Measurements from ENCODE around the gene MED25. TPM values are rescaled to one million over a fixed set of nuclear protein-coding genes. Genes with fewer than 3 reads are reported as not detected.

Gene MED25
- total RNA-seq, 4 donors from 2014 or later = 15.2 to 30.5 (median 16.4) TPM

DNA sequence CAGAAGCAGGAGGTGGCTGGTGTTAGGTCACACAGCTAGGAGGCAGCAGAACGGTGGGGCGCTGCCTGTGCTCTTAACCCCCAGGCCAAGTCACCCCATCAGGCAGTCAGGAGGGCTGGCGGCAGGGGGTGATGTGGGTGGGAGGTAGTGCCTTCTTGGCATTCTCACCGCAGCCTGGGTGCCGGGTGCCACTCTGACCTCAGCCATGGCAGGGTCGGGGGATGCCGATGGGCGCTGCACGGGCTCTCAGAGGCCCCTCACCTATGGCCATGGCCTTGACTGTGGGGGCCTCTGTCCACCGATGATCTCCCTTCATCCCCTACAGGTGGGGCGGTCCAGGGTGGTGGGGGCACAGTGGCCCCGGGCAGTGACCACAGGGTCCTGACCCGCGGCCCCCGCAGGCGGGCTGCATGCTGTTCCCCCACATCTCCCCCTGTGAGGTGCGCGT, 38.5 kb downstream of the MED25 start:
- no peak for TF ChIP-seq CTCF (IDR thresholded peaks at IDR 0.05; ENCODE audit: low read depth)

DNA sequence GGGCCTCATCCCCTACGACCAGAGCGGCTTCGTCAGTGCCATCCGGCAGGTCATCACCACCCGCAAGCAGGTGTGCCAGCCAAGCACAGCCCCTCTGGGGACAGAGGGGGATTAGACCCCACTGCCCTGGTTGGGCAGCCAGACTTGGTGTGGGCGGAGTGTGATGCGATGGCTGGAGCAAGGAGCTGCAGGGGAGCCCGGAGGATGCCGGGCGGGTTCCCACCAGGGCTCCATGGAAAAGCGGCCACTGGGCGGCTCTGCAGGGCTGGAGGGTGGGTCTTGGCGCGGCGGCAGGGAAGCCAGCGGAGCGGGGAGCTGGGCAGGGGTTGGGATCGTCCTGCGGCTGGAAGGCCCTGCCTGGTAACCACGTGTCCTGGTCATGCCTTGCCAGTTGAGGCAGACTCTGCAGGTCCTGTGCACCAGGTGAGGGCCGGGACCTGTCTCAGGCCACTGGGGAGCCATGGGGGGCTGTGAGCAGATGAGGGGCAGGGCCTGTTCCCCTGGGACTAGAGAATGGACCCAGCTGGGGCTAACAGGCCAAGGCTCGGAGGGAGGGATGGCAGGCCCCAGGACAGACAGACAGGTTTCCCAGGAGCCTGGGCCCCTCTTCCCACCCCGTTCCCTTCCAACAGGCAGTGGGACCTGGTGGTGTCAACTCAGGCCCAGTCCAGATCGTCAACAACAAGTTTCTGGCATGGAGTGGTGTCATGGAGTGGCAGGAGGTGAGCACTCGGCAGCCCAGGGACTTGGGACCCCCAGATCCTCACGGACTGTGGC, 39.2 kb downstream of the MED25 start:
- TF ChIP-seq CTCF (IDR thresholded peaks at IDR 0.05; ENCODE audit: low read depth) = no peak

- no peak for TF ChIP-seq CTCF (IDR thresholded peaks at IDR 0.05; ENCODE audit: low read depth)
Observed at GRCh38 chr19:49857838-49858087, 39.7 kb downstream of the MED25 start.

- TF ChIP-seq CTCF (IDR thresholded peaks at IDR 0.05; ENCODE audit: low read depth) = no peak
Observed at GRCh38 chr19:49858088-49858985, 40.2 kb downstream of the MED25 start.

DNA sequence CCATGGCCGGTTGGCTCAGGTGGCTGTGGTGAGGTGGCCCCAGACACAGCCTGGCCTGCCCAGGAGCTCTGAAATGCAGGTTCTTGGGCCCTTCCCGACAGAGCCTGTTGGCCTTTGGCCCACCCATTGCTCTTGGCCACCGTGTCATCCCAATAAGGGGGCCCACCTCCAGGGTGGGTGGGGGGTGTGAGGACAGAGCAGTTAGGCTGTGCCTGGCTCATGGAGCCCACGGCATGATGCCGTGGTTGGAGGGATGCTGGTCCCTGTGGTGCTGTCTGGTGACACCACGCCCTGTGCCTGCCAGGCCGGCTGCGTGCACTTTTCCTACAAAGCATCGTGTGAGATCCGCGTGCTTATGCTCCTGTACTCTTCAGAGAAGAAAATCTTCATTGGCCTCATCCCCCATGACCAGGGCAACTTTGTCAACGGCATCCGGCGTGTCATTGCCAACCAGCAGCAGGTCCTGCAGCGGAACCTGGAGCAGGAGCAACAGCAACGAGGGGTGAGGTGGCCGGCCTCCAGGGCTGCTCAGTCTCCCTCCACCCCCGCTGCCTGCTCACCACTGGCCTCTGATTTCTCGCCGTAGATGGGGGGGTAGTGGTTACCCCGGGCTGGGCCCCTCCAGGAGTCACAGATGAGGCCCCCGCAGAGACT, 41.7 kb downstream of the MED25 start:
- TF ChIP-seq CTCF (IDR thresholded peaks at IDR 0.05; ENCODE audit: low read depth) = no peak

DNA sequence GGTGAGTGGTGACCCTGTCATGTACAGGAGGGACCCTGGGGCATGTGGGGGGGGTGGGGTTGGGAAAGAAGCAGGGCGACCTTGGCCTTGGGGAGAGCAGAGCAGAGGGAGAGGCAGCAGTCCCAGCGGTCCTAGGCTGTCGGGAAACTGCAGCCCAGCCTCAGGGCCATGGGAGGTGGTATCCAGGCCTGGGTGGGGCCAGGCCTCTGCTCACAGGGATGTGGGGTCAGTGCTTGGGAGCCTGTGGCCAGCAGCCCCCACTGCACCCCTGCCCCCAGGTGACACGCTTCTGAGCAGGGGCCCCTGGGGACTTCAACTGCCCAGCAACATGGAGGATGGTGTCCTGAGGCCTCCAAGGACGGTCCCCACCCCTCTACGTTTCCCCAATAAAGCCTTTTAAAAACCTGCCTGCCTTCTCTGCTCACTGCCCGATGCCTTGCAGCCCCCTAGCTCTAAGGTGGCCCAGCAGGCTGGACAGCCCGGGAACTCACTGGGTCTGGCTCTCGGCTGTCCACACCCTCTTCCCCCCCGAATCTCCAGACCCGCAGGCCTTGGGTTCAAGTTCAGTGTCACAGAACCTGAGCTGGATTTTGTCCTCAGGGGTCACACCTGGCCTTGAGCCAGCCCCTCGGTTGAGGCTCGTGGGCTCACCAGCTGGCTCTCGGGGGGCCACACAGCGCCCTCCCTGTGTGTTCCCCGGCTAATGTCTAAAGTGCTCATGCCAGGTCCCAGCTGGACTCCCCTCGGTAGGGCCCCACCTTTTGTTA, 42.4 kb downstream of the MED25 start:
- no peak for TF ChIP-seq CTCF (IDR thresholded peaks at IDR 0.05; ENCODE audit: low read depth)

Measured in subcutaneous adipose tissue (tissue), 4 donors.